OCI-LY1 (cell line): ENCODE results near the gene NFIX.

ENCODE experiments used
- CTCF ChIP-seq: fragments of 200-600 bp; sonication (generic), shearing (Covaris generic); IDR thresholded peaks from 2 replicates; pipeline ENCODE4 v1.5.1; 2017; ENCODE audit warnings: mild to moderate bottlenecking, antibody characterized with exemption, low read length, moderate library complexity, mixed read lengths
- EZH2 ChIP-seq: fragments of 200-600 bp; sonication (generic), shearing (Covaris generic); IDR thresholded peaks from 2 replicates; pipeline ENCODE4 v1.8.0; 2017; ENCODE audit warnings: borderline replicate concordance, mixed run types, mild to moderate bottlenecking, antibody characterized with exemption, low read length, moderate library complexity, mixed read lengths

GRCh38 chr19:13122980-13123957 is 128.0 kb downstream of the NFIX start:
- no peak for TF ChIP-seq CTCF
- no peak for TF ChIP-seq EZH2
